OCI-LY3 (cell line): ENCODE data around the gene NLRP7.
"Not testable (repeated sequence)": the region's sequence is repeated elsewhere in the genome, so short reads cannot be mapped to it uniquely, and the experiment has no call there.

Experiments used
- EZH2phosphoT487 ChIP-seq: fragments of 200-600 bp; shearing (Covaris generic); IDR thresholded peaks from 2 replicates; pipeline ENCODE4 v1.6.1; 2018; ENCODE audit warnings: antibody characterized with exemption, mixed run types, low read depth
- TF ChIP-seq, protein P1 (sequence below): fragments of 200-600, 300-600 bp; sonication (generic); IDR thresholded peaks from 2 replicates; pipeline ENCODE4 v1.5.1; 2014; ENCODE audit warnings: antibody characterized with exemption, low read length, low read depth

DNA sequence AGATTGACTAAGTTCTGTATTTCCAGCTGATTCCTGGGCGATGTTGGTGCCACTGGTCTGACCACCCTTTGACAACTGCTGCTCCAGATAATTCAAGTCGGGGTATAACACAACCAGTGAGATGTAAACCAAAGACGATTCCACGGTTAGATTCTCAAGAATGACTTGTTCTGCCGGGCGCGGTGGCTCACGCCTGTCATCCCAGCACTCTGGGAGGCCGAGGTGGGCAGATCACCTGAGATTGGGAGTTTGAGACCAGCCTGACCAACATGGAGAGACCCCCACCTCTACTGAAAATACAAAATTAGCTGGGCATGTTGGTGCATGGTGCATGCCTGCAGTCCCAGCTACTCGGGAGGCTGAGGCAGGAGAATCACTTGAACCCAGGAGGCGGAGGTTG lies 42.2 kb upstream of the NLRP7 start:
- TF ChIP-seq, protein P1, sequence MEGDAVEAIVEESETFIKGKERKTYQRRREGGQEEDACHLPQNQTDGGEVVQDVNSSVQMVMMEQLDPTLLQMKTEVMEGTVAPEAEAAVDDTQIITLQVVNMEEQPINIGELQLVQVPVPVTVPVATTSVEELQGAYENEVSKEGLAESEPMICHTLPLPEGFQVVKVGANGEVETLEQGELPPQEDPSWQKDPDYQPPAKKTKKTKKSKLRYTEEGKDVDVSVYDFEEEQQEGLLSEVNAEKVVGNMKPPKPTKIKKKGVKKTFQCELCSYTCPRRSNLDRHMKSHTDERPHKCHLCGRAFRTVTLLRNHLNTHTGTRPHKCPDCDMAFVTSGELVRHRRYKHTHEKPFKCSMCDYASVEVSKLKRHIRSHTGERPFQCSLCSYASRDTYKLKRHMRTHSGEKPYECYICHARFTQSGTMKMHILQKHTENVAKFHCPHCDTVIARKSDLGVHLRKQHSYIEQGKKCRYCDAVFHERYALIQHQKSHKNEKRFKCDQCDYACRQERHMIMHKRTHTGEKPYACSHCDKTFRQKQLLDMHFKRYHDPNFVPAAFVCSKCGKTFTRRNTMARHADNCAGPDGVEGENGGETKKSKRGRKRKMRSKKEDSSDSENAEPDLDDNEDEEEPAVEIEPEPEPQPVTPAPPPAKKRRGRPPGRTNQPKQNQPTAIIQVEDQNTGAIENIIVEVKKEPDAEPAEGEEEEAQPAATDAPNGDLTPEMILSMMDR, result not testable (repeated sequence)
- not testable (repeated sequence) for TF ChIP-seq EZH2phosphoT487
